ENCODE results near the gene PXYLP1. TPM values are rescaled to one million over a fixed set of nuclear protein-coding genes. Genes with fewer than 3 reads are reported as not detected.

Gene PXYLP1
- total and polyA plus RNA-seq, 9 of the 15 experiments (the other 6 are each of a cell fraction or from before 2014, with no cell fraction given) = 0.80 to 2.9 (median 1.3) TPM

- TF ChIP-seq RCOR1 (IDR thresholded peaks at IDR 0.05; ENCODE audit: borderline replicate concordance in 1 of 2, low read depth in 2 of 2, low read length in 2 of 2) (no peak; a peak in 2 of 4 replicates), CHCHD3 (CRISPR knock-in tag; IDR thresholded peaks at IDR 0.05) (peak; percentile 93; the same call in 1 of the 2 replicates), HMG20B (CRISPR knock-in tag; IDR thresholded peaks at IDR 0.05) (peak; percentile 96), YBX1 (IDR thresholded peaks at IDR 0.05) (no peak), DEAF1 (CRISPR knock-in tag; IDR thresholded peaks at IDR 0.05) (peak; percentile 89), ARID3B (CRISPR knock-in tag; IDR thresholded peaks at IDR 0.05; ENCODE audit: borderline replicate concordance) (peak; percentile 99), ZNF143 (CRISPR knock-in tag; IDR thresholded peaks at IDR 0.05) (no peak), ZC3H11A (IDR thresholded peaks at IDR 0.05; ENCODE audit: low read depth, low read length) (no peak), PHB (CRISPR knock-in tag; IDR thresholded peaks at IDR 0.05) (peak; percentile 99), ZNF174 (CRISPR knock-in tag; IDR thresholded peaks at IDR 0.05) (peak; percentile 97), HINFP (tag; conservative IDR thresholded peaks at IDR 0.05; ENCODE audit: low read depth) (peak; percentile 98), NCOR1 (IDR thresholded peaks at IDR 0.05) (peak; percentile 71), RAD51 (IDR thresholded peaks at IDR 0.05; ENCODE audit: borderline replicate concordance, low read depth) (no peak), POU5F1 (IDR thresholded peaks at IDR 0.05; ENCODE audit: borderline replicate concordance, low read depth, low read length, partially characterized antibody) (no peak), TRIM24 (IDR thresholded peaks at IDR 0.05) (no peak; a peak in 1 of 4 replicates), RBM25 (IDR thresholded peaks at IDR 0.05; ENCODE audit: low read depth, low read length, severe bottlenecking) (no peak), TSHZ1 (CRISPR knock-in tag; IDR thresholded peaks at IDR 0.05) (peak; percentile 99), MYC (IDR thresholded peaks at IDR 0.05; ENCODE audit: low read depth, low read length) (peak; percentile 54; the same call in 1 of the 2 replicates), MYC (CRISPR knock-in tag; IDR thresholded peaks at IDR 0.05; ENCODE audit: borderline replicate concordance, low read depth) (peak; percentile 100), ZSCAN29 (IDR thresholded peaks at IDR 0.05) (no peak)
These were observed 80.9 kb downstream of the PXYLP1 start (continued) for GRCh38 chr3:141312354-141313092.

Measured in K562 (cell line).